ENCODE measurements around the gene LRRC3.
"Not testable (repeated sequence)": the region's sequence is repeated elsewhere in the genome, so short reads cannot be mapped to it uniquely, and the experiment has no call there.

LRRC3 gene

DNA sequence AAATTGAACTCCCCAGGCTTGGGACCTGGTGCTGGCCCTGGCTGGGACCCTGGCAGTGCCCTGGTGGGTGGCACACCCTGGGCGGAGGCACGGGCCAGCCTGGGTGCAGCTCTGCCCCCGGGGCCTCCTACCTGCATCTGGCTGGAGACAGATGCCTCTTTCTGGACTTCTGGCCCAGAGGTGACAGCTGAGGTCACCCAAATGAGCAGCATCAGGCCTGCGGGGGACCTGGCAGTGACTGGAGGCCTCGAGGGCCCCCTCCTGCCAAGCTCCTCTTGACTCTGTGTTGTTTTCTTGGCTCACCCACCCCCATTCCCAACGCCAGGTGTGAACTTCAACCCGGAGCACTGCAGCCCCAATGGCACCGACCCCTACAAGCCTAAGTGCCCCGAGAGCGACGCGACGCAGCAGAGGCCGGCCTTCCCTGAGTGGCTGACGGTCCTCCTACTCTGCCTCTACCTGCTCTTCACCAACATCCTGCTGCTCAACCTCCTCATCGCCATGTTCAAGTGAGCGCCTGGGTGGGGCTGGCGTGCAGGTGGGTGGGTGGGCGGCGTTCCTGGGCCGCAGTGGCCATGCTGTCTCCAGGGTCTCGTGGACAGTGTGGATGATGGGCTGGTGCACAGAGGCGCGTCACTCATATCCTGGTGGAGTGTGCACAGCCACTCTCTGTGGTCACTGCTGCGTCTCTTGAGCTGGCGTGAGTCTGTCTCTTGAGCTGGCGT, 41.6 kb upstream of the LRRC3 start:
- no peak for TF ChIP-seq CTCF (IDR thresholded peaks at IDR 0.05; ENCODE audit: low read depth, low read length)
- Histone ChIP-seq H3K27me3 (no peaks in the 10 kb centered on the region), H3K4me1 (no peaks in the 10 kb centered on the region), H3K4me3 (ENCODE audit: low read depth, low read length) (no peak overlapping the region), H3K9me3 (no peaks in the 10 kb centered on the region; the same call in 1 of the 2 replicates), H3K36me3 (no peaks in the 10 kb centered on the region)
- DNase-seq, result no peak

DNA sequence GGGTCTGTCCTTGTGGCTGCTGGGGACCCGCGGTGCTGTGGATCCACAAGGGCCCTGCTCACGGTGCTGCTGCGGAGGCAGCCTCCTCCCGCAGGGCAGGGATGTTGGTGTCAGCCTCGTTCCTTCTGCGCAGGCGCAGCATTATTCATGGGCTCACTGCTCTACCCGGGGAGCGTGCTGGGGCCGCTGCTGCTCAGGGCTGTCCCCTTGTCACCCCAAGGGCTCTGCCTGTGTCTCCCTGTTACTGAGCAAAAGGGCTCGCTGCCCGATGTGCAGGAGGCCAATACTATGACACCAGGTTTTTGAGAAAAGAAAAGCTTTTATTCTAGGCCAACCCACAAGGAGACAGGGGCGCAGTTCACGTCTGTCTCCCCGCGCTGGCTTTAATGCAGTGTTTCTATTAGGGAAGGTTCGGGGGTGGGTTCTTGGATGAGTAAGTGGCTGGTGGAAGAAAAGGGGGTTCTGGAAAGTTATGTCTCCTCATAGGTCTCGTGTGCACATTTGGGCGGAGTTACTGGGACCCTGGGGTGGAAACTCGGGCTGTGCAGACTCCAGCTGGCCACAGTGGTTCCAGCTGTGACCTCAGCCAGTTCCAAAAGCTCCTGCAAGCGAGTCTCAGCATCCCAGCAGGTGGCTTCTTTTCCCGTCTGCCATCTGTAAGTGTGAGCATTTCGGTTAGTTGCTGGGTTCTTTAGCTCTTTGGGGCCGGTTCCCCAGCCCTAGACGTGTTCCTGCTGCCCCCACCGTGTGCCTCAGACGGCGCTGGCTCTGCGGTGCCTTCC, 40.8 kb upstream of the LRRC3 start:
- TF ChIP-seq CTCF (IDR thresholded peaks at IDR 0.05; ENCODE audit: low read depth, low read length), result no peak
- no peaks in the 10 kb centered on the region for H3K27me3 ChIP-seq
- no peak overlapping the region for H3K4me3 ChIP-seq (ENCODE audit: low read depth, low read length)
- H3K4me1 ChIP-seq, result no peaks in the 10 kb centered on the region
- H3K9me3 ChIP-seq, result no peaks in the 10 kb centered on the region; the same call in 1 of the 2 replicates
- H3K36me3 ChIP-seq, result no peaks in the 10 kb centered on the region
- DNase-seq, result peak; percentile 9

DNA sequence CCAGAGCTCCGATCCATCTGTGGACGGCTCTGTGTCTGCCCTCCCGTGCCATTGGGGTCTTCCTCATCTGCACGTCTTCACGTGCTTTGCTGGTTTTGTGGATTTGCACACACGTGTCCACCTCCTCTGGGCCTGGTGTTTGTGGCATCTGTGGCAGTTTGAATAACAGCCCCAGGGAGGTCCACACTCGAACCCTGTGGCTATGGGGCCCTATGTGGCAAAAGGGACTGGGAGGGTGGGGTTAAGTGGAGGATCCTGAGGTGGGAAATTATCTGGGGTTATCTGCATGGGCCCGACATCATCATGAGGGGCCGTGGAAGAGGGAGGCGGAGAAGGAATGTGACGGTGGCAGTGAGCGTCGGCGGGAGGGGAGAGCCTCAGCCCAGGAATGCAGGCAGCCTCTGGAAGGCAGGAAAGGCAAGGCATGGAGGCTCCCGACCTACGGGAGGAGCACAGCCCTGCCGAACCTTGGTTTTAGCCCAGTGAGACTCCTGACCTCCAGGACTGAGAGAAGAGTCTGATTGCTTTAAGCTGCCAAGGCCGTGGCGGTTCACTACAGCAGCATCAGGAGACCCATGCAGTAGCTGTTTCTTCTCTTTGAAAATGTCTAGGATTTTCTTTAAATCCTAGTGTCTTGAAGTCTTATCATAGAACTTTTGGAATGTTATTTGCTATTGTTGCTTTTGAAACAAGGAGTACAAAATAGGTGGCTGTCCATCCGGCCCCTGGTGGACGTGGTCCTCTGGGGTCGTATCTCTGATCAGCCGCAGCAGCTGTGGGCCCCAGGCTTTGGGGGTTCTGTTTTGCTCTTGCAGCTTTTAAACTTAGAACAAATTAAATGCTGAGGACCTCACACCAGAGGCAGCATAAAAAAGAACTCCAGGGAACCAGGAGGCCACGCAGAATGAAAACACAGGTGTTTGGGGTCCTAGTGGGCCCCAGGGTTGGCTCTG, 40.0 kb upstream of the LRRC3 start:
- DNase-seq, result no peak
- H3K4me3 ChIP-seq (ENCODE audit: low read depth, low read length), result no peak overlapping the region
- no peaks in the 10 kb centered on the region for H3K36me3 ChIP-seq
- H3K4me1 ChIP-seq, result no peaks in the 10 kb centered on the region
- no peaks in the 10 kb centered on the region for H3K27me3 ChIP-seq
- TF ChIP-seq CTCF (IDR thresholded peaks at IDR 0.05; ENCODE audit: low read depth, low read length), result no peak
- H3K9me3 ChIP-seq, result no peaks in the 10 kb centered on the region; the same call in 1 of the 2 replicates

- Histone ChIP-seq H3K9me3 (no peaks in the 10 kb centered on the region; the same call in 1 of the 2 replicates), H3K36me3 (no peaks in the 10 kb centered on the region), H3K4me1 (no peaks in the 10 kb centered on the region), H3K27me3 (no peaks in the 10 kb centered on the region), H3K4me3 (ENCODE audit: low read depth, low read length) (no peak overlapping the region)
- no peak for TF ChIP-seq CTCF (IDR thresholded peaks at IDR 0.05; ENCODE audit: low read depth, low read length)
- no peak for DNase-seq
Observed at GRCh38 chr21:44416193-44416592, 39.1 kb upstream of the LRRC3 start.

GRCh38 chr21:44417621-44418107, 37.6 kb upstream of the LRRC3 start:
- H3K9me3 ChIP-seq; H3K4me1 ChIP-seq; H3K36me3 ChIP-seq; DNase-seq; H3K4me3 ChIP-seq (ENCODE audit: low read depth, low read length); H3K27me3 ChIP-seq: not testable (repeated sequence)

Measured in BE2C (cell line).